K562 (cell line): ENCODE results near the gene PRSS27. TPM values are rescaled to one million over a fixed set of nuclear protein-coding genes. Genes with fewer than 3 reads are reported as not detected.

ENCODE experiments used
- BCL6 ChIP-seq: fragments of 250-450 bp; sonication (Bioruptor Pico); IDR thresholded peaks from 2 replicates; pipeline ENCODE4 v1.4.0; 2020
- CEBPZ ChIP-seq: fragments of 150-350 bp; IDR thresholded peaks from 2 replicates; pipeline ENCODE4 v1.6.1; 2014; ENCODE audit warnings: low read depth, mild to moderate bottlenecking, low read length, borderline replicate concordance
- CREM ChIP-seq: IDR thresholded peaks from 2 replicates; pipeline ENCODE4 v1.6.1; 2014; ENCODE audit warnings: antibody characterized with exemption, low read depth
- E4F1 ChIP-seq: fragments of 250-450 bp; sonication (Bioruptor Pico); IDR thresholded peaks from 2 replicates; pipeline ENCODE4 v1.5.0; 2021; ENCODE audit warnings: mild to moderate bottlenecking, borderline replicate concordance
- ELF2 ChIP-seq: fragments of 250-450 bp; sonication (Bioruptor Pico); IDR thresholded peaks from 2 replicates; pipeline ENCODE4 v1.5.0; 2021; ENCODE audit warnings: mild to moderate bottlenecking
- FIP1L1 ChIP-seq: fragments of 200-400 bp; formaldehyde crosslinking; IDR thresholded peaks from 2 replicates; pipeline ENCODE4 v1.6.1; 2018; ENCODE audit warnings: mild to moderate bottlenecking, low read depth, low read length; ENCODE audit not compliant: poor library complexity, severe bottlenecking
- FOXJ3 ChIP-seq: sonication (generic); formaldehyde crosslinking; IDR thresholded peaks from 2 replicates; pipeline ENCODE4 v1.4.0; 2020; ENCODE audit warnings: mild to moderate bottlenecking, missing genetic modification reagents
- GATAD2A ChIP-seq: fragments of 450-650 bp; IDR thresholded peaks from 2 replicates; pipeline ENCODE4 v1.6.1; 2017
- HMGN3 ChIP-seq: IDR thresholded peaks from 2 replicates; pipeline ENCODE4 v1.6.1; 2011; ENCODE audit warnings: borderline replicate concordance, low read depth, mild to moderate bottlenecking, mixed read lengths, low read length; ENCODE audit not compliant: insufficient read length; ENCODE audit errors: extremely low read depth
- KLF6 ChIP-seq: fragments of 250-450 bp; sonication (Bioruptor Pico); IDR thresholded peaks from 2 replicates; pipeline ENCODE4 v1.4.0; 2020; ENCODE audit warnings: mild to moderate bottlenecking, moderate library complexity, borderline replicate concordance
- LCOR ChIP-seq: sonication (generic); formaldehyde crosslinking; IDR thresholded peaks from 2 replicates; pipeline ENCODE4 v1.8.0; 2022; ENCODE audit warnings: mild to moderate bottlenecking, missing genetic modification reagents
- POLR2AphosphoS5 ChIP-seq: IDR thresholded peaks from 2 replicates; pipeline ENCODE4 v1.6.1; 2011; ENCODE audit warnings: mild to moderate bottlenecking, low read depth, low read length, moderate library complexity; ENCODE audit not compliant: control insufficient read depth, insufficient read depth
- RB1 ChIP-seq: fragments of 450-650 bp; IDR thresholded peaks from 2 replicates; pipeline ENCODE4 v1.6.1; 2017; ENCODE audit warnings: low read depth, mild to moderate bottlenecking
- TCF3 ChIP-seq: sonication (generic); formaldehyde crosslinking; IDR thresholded peaks from 2 replicates; pipeline ENCODE4 v1.4.0; 2020; ENCODE audit warnings: mild to moderate bottlenecking, missing genetic modification reagents
- TRIM24 ChIP-seq, 2 experiments: fragments of 450-650 bp; IDR thresholded peaks; 2 replicates each; pipeline ENCODE4 v1.6.1; 2016
- ZKSCAN8 ChIP-seq: fragments of 200-800 bp; sonication (Bioruptor generic); IDR thresholded peaks from 2 replicates; pipeline ENCODE4 v1.6.1; 2016; ENCODE audit warnings: missing genetic modification characterization, missing compliant biosample characterization
- ZNF124 ChIP-seq: sonication (generic); formaldehyde crosslinking; IDR thresholded peaks from 2 replicates; pipeline ENCODE4 v1.8.1; 2022; ENCODE audit warnings: missing genetic modification reagents
- ZNF212 ChIP-seq: fragments of 450-650 bp; formaldehyde crosslinking; IDR thresholded peaks from 2 replicates; pipeline ENCODE4 v1.4.0; 2020; ENCODE audit warnings: mild to moderate bottlenecking
- ZNF277 ChIP-seq: fragments of 250-450 bp; sonication (Bioruptor Pico); IDR thresholded peaks from 2 replicates; pipeline ENCODE4 v1.8.0; 2022; ENCODE audit warnings: inconsistent platforms, mild to moderate bottlenecking, moderate library complexity, borderline replicate concordance
- ZNF282 ChIP-seq: sonication (generic); formaldehyde crosslinking; IDR thresholded peaks from 2 replicates; pipeline ENCODE4 v1.8.1; 2023; ENCODE audit warnings: missing genetic modification reagents
- polyA plus RNA-seq, 8 experiments: library from polyadenylated mRNA; depleted of rRNA in 4 of 8; stranded (reverse) in 5 of 8; unstranded in 3 of 8; fragments of >200 nt; fragmentation: Nextera tagmentation in 2 of 8; fragmentation: Illumina TruSeq in 1 of 8; extraction: Ambion mirVana in 2 of 8; extraction: Trizol in 1 of 8; gene quantifications; 2 replicates each; pipeline versions ENCODE4 v1.2.1 to v1.2.3, GENCODE V29; 2011 to 2014; ENCODE audit warnings: inconsistent platforms in 1 of 8, missing spikeins in 1 of 8
- total RNA-seq, 7 experiments: library from RNA; depleted of rRNA in 6 of 7; stranded (reverse); fragments of >200 nt in 6 of 7; fragmentation: Illumina TruSeq in 2 of 7; extraction: Trizol in 2 of 7; gene quantifications; 2 replicates each; pipeline versions ENCODE4 v1.2.1 to v1.2.3, GENCODE V29; 2011 to 2021; ENCODE audit warnings: low replicate concordance in 1 of 7

PRSS27 gene
- total and polyA plus RNA-seq, 9 of the 15 experiments (the other 6 are each of a cell fraction or from before 2014, with no cell fraction given): 0.09 to 0.20 (median 0.17) TPM; not detected in 5

GRCh38 chr16:2715519-2715918 is 4.5 kb downstream of the PRSS27 start (continued):
- TF ChIP-seq CEBPZ (no peak), KLF6 (CRISPR knock-in tag) (no peak), TRIM24 (IDR thresholded peaks at IDR 0.05) (no peak), HMGN3 (no peak), ZNF277 (CRISPR knock-in tag) (no peak), ZNF282 (CRISPR knock-in tag) (no peak; the same call in 1 of the 2 replicates), ZNF124 (peak; percentile 68; the same call in 1 of the 2 replicates), TCF3 (CRISPR knock-in tag) (no peak), ELF2 (no peak), POLR2AphosphoS5 (no peak), LCOR (CRISPR knock-in tag) (peak; percentile 51; the same call in 1 of the 2 replicates), ZKSCAN8 (CRISPR knock-in tag) (no peak), RB1 (peak; percentile 81; the same call in 1 of the 2 replicates), ZNF212 (no peak), FIP1L1 (no peak), E4F1 (CRISPR knock-in tag) (no peak), BCL6 (CRISPR knock-in tag) (no peak), GATAD2A (no peak), CREM (peak; percentile 87), FOXJ3 (CRISPR knock-in tag) (no peak)
